ENCODE data around the gene IL34.

- no peak for TF ChIP-seq CTCF (IDR thresholded peaks at IDR 0.05)
- TF ChIP-seq EZH2 (IDR thresholded peaks at IDR 0.05), result no peak
- no peak for TF ChIP-seq EZH2phosphoT487 (IDR thresholded peaks at IDR 0.05)
These were observed 11.5 kb upstream of the IL34 start for GRCh38 chr16:70634861-70635260.

Data from neural progenitor cell (in vitro differentiated cells).